Type B pancreatic cell (in vitro differentiated cells): ENCODE measurements around the gene CDC16. TPM values are rescaled to one million over a fixed set of nuclear protein-coding genes. Genes with fewer than 3 reads are reported as not detected.

ENCODE experiments used
- DNase-seq: peaks from one replicate; pipeline ENCODE4 v3.0.0; 2021; ENCODE audit warnings: mixed read lengths; ENCODE audit not compliant: unreplicated experiment; ENCODE audit errors: extremely low spot score
- H3K27ac Mint-ChIP-seq: 2 replicates; pipeline ENCODE4 v1.8.0; 2021; ENCODE audit warnings: mild to moderate bottlenecking, mixed read lengths
- H3K27me3 Mint-ChIP-seq: 2 replicates; pipeline ENCODE4 v1.8.0; 2021; ENCODE audit warnings: mixed read lengths
- H3K36me3 Mint-ChIP-seq: 2 replicates; pipeline ENCODE4 v1.8.0; 2021; ENCODE audit warnings: mixed read lengths
- H3K4me1 Mint-ChIP-seq: one replicate; pipeline ENCODE4 v1.8.0; 2021; ENCODE audit warnings: mixed read lengths; ENCODE audit not compliant: unreplicated experiment
- H3K4me3 Mint-ChIP-seq: 2 replicates; pipeline ENCODE4 v1.8.0; 2021; ENCODE audit warnings: mild to moderate bottlenecking, mixed read lengths
- H3K9me3 Mint-ChIP-seq: 2 replicates; pipeline ENCODE4 v1.8.0; 2021; ENCODE audit warnings: mixed read lengths
- total RNA-seq: library from RNA; stranded (reverse); gene quantifications from 2 replicates; pipeline ENCODE4 v1.2.1, GENCODE V29; 2021; ENCODE audit warnings: low replicate concordance
- TF ChIP-seq, protein P1 (sequence below): fragments of 200-600 bp; sonication (generic); conservative IDR thresholded peaks from 2 replicates; pipeline ENCODE4 v1.5.0; 2021; ENCODE audit warnings: antibody characterized with exemption, mild to moderate bottlenecking

Gene CDC16
- total RNA-seq, 1 donor from 2014 or later: 81.7 TPM

- Mint-ChIP-seq H3K36me3 (peaks cover 44% of the 10 kb centered on the region), H3K4me3 (no peak overlapping the region), H3K27ac (no peak overlapping the region), H3K27me3 (no peaks in the 10 kb centered on the region), H3K9me3 (no peaks in the 10 kb centered on the region), H3K4me1 (no peaks in the 10 kb centered on the region)
- TF ChIP-seq, protein P1, sequence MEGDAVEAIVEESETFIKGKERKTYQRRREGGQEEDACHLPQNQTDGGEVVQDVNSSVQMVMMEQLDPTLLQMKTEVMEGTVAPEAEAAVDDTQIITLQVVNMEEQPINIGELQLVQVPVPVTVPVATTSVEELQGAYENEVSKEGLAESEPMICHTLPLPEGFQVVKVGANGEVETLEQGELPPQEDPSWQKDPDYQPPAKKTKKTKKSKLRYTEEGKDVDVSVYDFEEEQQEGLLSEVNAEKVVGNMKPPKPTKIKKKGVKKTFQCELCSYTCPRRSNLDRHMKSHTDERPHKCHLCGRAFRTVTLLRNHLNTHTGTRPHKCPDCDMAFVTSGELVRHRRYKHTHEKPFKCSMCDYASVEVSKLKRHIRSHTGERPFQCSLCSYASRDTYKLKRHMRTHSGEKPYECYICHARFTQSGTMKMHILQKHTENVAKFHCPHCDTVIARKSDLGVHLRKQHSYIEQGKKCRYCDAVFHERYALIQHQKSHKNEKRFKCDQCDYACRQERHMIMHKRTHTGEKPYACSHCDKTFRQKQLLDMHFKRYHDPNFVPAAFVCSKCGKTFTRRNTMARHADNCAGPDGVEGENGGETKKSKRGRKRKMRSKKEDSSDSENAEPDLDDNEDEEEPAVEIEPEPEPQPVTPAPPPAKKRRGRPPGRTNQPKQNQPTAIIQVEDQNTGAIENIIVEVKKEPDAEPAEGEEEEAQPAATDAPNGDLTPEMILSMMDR: no peak
- DNase-seq: no peak
Measured at GRCh38 chr13:114266241-114266640, 31.5 kb downstream of the CDC16 start.

DNA sequence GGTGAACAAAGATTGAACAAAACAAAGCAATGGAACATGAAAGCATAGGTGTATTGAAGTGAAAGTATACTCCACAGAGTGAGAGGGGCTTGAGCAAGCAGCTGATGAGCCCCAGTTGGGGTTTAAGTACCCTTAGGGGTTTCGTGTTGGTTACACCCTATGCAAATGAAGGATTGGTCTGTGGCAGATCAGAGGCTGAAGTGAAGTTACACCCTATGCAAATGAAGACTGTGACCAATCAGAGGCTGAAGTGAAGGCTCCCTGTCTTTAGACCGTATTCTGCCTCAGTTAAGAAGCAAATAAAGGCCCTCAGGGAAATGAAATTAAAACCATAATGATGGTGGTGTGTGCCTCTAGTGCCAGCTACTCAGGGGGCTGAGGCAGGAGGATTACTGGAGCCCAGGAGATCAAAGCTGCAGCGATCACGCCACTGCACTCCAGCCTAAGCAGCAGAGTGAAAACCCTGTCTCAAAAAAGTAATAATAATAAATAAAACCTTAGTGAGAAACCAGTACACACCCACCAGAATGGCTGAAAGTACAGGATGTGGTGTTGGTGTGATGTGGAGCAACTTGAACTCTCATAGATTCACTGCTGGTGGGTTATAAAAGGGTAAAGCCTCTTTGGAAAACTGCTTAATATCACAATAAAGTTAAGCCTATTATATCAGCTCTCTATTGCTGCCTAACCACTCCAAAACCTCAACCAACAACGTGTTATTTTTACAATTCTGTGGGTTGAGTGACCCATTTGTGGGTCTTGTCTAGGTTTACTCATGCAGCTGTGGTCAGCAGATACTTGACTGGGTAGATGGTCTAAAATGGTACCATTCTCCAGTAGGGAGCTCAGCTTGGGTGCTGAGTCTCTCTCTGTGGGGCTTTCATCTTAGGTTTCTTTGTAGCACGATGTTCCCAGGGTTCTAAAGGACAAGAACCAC, 33.9 kb downstream of the CDC16 start:
- Mint-ChIP-seq H3K27ac (no peak overlapping the region), H3K27me3 (no peaks in the 10 kb centered on the region), H3K4me3 (no peak overlapping the region), H3K36me3 (peaks cover 44% of the 10 kb centered on the region), H3K9me3 (no peaks in the 10 kb centered on the region), H3K4me1 (no peaks in the 10 kb centered on the region)
- TF ChIP-seq, protein P1: no peak
- no peak for DNase-seq

DNA sequence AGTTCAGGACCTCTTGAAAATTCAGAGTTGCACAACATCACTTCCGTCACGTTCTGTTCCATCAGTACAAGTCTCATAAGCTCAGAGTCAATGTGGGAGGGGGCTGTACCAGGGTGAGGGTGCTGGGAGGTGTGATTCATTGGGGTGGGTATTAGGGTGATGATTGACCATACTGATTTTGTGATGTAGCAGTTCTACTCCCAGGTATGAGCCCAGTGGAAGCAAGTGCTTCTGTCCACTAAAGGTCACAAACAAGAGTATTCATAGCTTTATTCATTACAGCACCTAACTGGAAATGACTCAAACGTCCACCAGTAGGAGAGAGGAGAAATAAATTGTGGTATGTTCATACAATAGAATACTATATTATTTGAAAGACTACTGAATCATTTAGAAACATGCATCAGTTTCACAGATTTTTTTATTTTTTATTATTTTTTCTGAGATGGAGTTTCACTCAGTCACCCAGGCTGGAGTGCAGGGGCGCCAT, 34.6 kb downstream of the CDC16 start:
- no peaks in the 10 kb centered on the region for H3K9me3 Mint-ChIP-seq
- peaks cover 44% of the 10 kb centered on the region for H3K36me3 Mint-ChIP-seq
- no peak overlapping the region for H3K4me3 Mint-ChIP-seq
- no peaks in the 10 kb centered on the region for H3K27me3 Mint-ChIP-seq
- TF ChIP-seq, protein P1: no peak
- H3K4me1 Mint-ChIP-seq: no peaks in the 10 kb centered on the region
- no peak for DNase-seq
- H3K27ac Mint-ChIP-seq: no peak overlapping the region

- no peak overlapping the region for H3K4me3 Mint-ChIP-seq
- peaks cover 48% of the 10 kb centered on the region for H3K36me3 Mint-ChIP-seq
- H3K27ac Mint-ChIP-seq: no peak overlapping the region
- no peaks in the 10 kb centered on the region for H3K9me3 Mint-ChIP-seq
- DNase-seq: no peak
- TF ChIP-seq, protein P1: no peak
- no peaks in the 10 kb centered on the region for H3K27me3 Mint-ChIP-seq
- H3K4me1 Mint-ChIP-seq: no peaks in the 10 kb centered on the region
Measured at GRCh38 chr13:114272977-114273376, 38.3 kb downstream of the CDC16 start.

- Mint-ChIP-seq H3K4me3 (no peak overlapping the region), H3K4me1 (peaks cover 13% of the 10 kb centered on the region), H3K27me3 (no peaks in the 10 kb centered on the region), H3K9me3 (no peaks in the 10 kb centered on the region), H3K27ac (no peak overlapping the region), H3K36me3 (peaks cover 32% of the 10 kb centered on the region)
- no peak for DNase-seq
- TF ChIP-seq, protein P1: no peak
Measured at GRCh38 chr13:114275304-114275703, 40.6 kb downstream of the CDC16 start.
